ENCODE results near the gene FAM53B.

The FAM53B gene

GRCh38 chr10:124728071-124728829 lies 15.9 kb downstream of the FAM53B start:
- no peak for DNase-seq (ENCODE audit: low read depth, low spot score)

GRCh38 chr10:124727361-124727960 lies 16.7 kb downstream of the FAM53B start:
- DNase-seq (ENCODE audit: low read depth, low spot score) = no peak

- no peak for DNase-seq (ENCODE audit: low read depth, low spot score)
Measured at GRCh38 chr10:124725791-124726190, 18.4 kb downstream of the FAM53B start.

- DNase-seq (ENCODE audit: low read depth, low spot score) = no peak
Measured at GRCh38 chr10:124725171-124725631, 19.0 kb downstream of the FAM53B start.

- DNase-seq (ENCODE audit: low read depth, low spot score) = no peak
Measured at GRCh38 chr10:124724279-124725027, 19.7 kb downstream of the FAM53B start.

GRCh38 chr10:124723826-124724225 lies 20.4 kb downstream of the FAM53B start:
- DNase-seq (ENCODE audit: low read depth, low spot score) = no peak

- DNase-seq (ENCODE audit: low read depth, low spot score) = no peak
Measured at GRCh38 chr10:124722798-124723783, 21.1 kb downstream of the FAM53B start.

- DNase-seq (ENCODE audit: low read depth, low spot score) = no peak
Measured at GRCh38 chr10:124721330-124722045, 22.7 kb downstream of the FAM53B start.

- DNase-seq (ENCODE audit: low read depth, low spot score) = no peak
Measured at GRCh38 chr10:124719213-124719851, 24.8 kb downstream of the FAM53B start.

GRCh38 chr10:124717911-124718741 lies 26.1 kb downstream of the FAM53B start:
- peak; percentile 58 for DNase-seq (ENCODE audit: low read depth, low spot score)

GRCh38 chr10:124717041-124717757 lies 27.0 kb downstream of the FAM53B start:
- DNase-seq (ENCODE audit: low read depth, low spot score) = no peak

- no peak for DNase-seq (ENCODE audit: low read depth, low spot score)
Measured at GRCh38 chr10:124716369-124716768, 27.8 kb downstream of the FAM53B start.

- no peak for DNase-seq (ENCODE audit: low read depth, low spot score)
Measured at GRCh38 chr10:124715439-124715838, 28.7 kb downstream of the FAM53B start.

GRCh38 chr10:124713679-124714255 lies 30.4 kb downstream of the FAM53B start:
- DNase-seq (ENCODE audit: low read depth, low spot score) = no peak

- no peak for DNase-seq (ENCODE audit: low read depth, low spot score)
Measured at GRCh38 chr10:124712704-124713407, 31.3 kb downstream of the FAM53B start.

GRCh38 chr10:124711145-124711544 lies 33.0 kb downstream of the FAM53B start:
- no peak for DNase-seq (ENCODE audit: low read depth, low spot score)

- no peak for DNase-seq (ENCODE audit: low read depth, low spot score)
Measured at GRCh38 chr10:124710266-124710881, 33.8 kb downstream of the FAM53B start.
